Esophagus squamous epithelium (tissue), 5 donors: Measurements from ENCODE around the gene DGKQ. TPM values are rescaled to one million over a fixed set of nuclear protein-coding genes. Genes with fewer than 3 reads are reported as not detected.

Experiments used
- DNase-seq: peaks from one replicate; lab custom pipeline; 2025; lab: John Stamatoyannopoulos, UW
- H3K27ac ChIP-seq, 4 donors: fragments of 200-600 bp; sonication (generic); one replicate each; pipeline ENCODE4 v1.5.1; 2016 to 2019; ENCODE audit warnings: mild to moderate bottlenecking in 1 of 4
- H3K27me3 ChIP-seq, 4 donors: fragments of 200-600 bp; sonication (generic); 1 replicate in 3 of 4; 2 replicates in 1 of 4; pipeline versions ENCODE4 v1.5.1 to v1.6.0; 2017 to 2021; ENCODE audit warnings: antibody characterized with exemption in 1 of 4
- H3K36me3 ChIP-seq, 3 donors: fragments of 200-600 bp; sonication (generic); one replicate each; pipeline ENCODE4 v1.5.1; 2016 to 2019
- H3K4me1 ChIP-seq, 3 donors: fragments of 200-600 bp; sonication (generic); one replicate each; pipeline ENCODE4 v1.5.1; 2017 to 2019
- H3K4me3 ChIP-seq, 4 donors: fragments of 200-600 bp; sonication (generic); 1 replicate in 3 of 4; 2 replicates in 1 of 4; pipeline ENCODE4 v1.5.1; 2016 to 2019; ENCODE audit warnings: mild to moderate bottlenecking in 2 of 4, moderate library complexity in 1 of 4
- H3K9me3 ChIP-seq, 3 donors: fragments of 200-600 bp; sonication (generic); one replicate each; pipeline ENCODE4 v1.5.1; 2016 to 2019
- POLR2A ChIP-seq, 4 donors: fragments of 450-650 bp; IDR thresholded peaks; one replicate each; pipeline ENCODE4 v1.6.1; 2017; ENCODE audit warnings: antibody characterized with exemption in 4 of 4, mild to moderate bottlenecking in 4 of 4, moderate library complexity in 3 of 4
- WGBS, 2 donors: methylation state at CpG; one replicate each; pipeline ENCODE4 v1.1.5; 2018; 5-methylcytosine and 5-hydroxymethylcytosine counted together
- intact Hi-C: fragments of 100-400 bp; cut with DNase I; formaldehyde crosslinking; loops from one replicate; pipeline ENCODE4 v1.15.0; 2022
- total RNA-seq, 4 donors: library from RNA; depleted of rRNA; stranded (reverse); fragments of >200 nt; gene quantifications; one replicate each; pipeline ENCODE4 v1.1.0, GENCODE V29; 2016
- TF ChIP-seq, protein P1 (sequence below), 6 experiments: fragments of 450-650 bp in 4 of 6; fragments of 200-600 bp in 2 of 6; sonication (generic) in 2 of 6; IDR thresholded peaks; one replicate each; pipeline ENCODE4 v1.5.1; 2016 to 2019; ENCODE audit warnings: antibody characterized with exemption in 6 of 6, mild to moderate bottlenecking in 4 of 6, moderate library complexity in 4 of 6
- donor health status: DM: yes; HTN: yes; CAD: no.

DGKQ gene
- total RNA-seq, 4 donors from 2014 or later: 9.5 to 12.0 (median 10.7) TPM

- Histone ChIP-seq H3K4me3 (no peak overlapping the region), H3K36me3 (peaks cover 0 to 82% (median 7%) of the 10 kb centered on the region in 3 donors), H3K27me3 (no peaks in the 10 kb centered on the region), H3K9me3 (no peaks in the 10 kb centered on the region), H3K27ac (no peak overlapping the region), H3K4me1 (no peaks in the 10 kb centered on the region)
- intact Hi-C loops: no loop called here
- no peak for TF ChIP-seq POLR2A (IDR thresholded peaks at IDR 0.05)
- TF ChIP-seq, protein P1, sequence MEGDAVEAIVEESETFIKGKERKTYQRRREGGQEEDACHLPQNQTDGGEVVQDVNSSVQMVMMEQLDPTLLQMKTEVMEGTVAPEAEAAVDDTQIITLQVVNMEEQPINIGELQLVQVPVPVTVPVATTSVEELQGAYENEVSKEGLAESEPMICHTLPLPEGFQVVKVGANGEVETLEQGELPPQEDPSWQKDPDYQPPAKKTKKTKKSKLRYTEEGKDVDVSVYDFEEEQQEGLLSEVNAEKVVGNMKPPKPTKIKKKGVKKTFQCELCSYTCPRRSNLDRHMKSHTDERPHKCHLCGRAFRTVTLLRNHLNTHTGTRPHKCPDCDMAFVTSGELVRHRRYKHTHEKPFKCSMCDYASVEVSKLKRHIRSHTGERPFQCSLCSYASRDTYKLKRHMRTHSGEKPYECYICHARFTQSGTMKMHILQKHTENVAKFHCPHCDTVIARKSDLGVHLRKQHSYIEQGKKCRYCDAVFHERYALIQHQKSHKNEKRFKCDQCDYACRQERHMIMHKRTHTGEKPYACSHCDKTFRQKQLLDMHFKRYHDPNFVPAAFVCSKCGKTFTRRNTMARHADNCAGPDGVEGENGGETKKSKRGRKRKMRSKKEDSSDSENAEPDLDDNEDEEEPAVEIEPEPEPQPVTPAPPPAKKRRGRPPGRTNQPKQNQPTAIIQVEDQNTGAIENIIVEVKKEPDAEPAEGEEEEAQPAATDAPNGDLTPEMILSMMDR (IDR thresholded peaks at IDR 0.05): no peak
- DNase-seq: no peak
- 94 to 100% methylated on average over 7 to 25 of the region's 33 CpGs for WGBS, 2 donors
Measured at GRCh38 chr4:955161-955921, 18.0 kb downstream of the DGKQ start.

DNA sequence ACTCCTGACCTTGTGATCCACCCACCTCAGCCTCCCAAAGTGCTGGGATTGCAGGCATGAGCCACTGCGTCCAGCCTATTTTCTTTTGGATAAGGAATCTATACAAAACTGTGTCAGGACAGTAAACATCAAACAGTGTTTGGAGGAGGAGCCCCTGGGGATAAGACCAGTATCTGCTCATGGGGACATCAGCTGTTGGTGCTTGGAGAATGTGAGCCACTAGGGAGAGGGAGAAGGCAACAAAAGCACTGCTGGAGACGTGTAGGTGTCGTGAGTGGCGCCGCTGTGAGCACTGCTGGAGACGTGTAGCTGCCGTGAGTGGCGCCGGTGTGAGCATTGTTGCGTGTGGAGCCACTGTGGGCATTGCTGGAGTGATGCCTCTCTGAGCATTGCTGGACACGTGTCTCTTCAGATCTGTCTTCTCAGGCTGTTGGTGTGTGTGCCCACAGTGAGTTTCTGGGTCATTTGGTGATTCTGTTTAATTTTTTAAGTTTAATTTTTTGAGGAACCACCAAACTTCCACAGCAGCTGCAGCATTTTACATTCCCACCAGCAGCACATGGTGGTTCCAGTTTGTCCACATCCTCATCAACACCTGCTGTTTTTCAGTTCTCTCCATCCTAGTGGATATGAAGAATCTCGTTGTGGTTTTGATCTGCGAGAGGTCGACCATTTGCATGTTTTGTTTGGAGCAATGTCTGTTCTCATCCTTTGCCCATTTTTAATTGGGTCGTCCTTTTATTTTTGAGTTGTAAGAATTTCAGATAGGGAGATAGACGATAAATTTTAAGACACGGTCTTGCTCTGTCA lies 19.0 kb downstream of the DGKQ start:
- Histone ChIP-seq H3K4me1 (no peaks in the 10 kb centered on the region), H3K4me3 (no peak overlapping the region), H3K36me3 (peaks cover 0 to 72% (median 7%) of the 10 kb centered on the region in 3 donors), H3K27ac (no peak overlapping the region), H3K27me3 (no peaks in the 10 kb centered on the region), H3K9me3 (no peaks in the 10 kb centered on the region)
- TF ChIP-seq, protein P1 (IDR thresholded peaks at IDR 0.05): no peak
- TF ChIP-seq POLR2A (IDR thresholded peaks at IDR 0.05): no peak
- 91 to 92% methylated on average over 16 to 17 of the region's 17 CpGs for WGBS, 2 donors
- intact Hi-C loops: no loop called here
- no peak for DNase-seq

GRCh38 chr4:953574-953915 lies 19.8 kb downstream of the DGKQ start:
- Histone ChIP-seq H3K27me3 (no peaks in the 10 kb centered on the region), H3K4me3 (no peak overlapping the region), H3K27ac (no peak overlapping the region), H3K36me3 (peaks cover 0 to 64% (median 7%) of the 10 kb centered on the region in 3 donors), H3K4me1 (no peaks in the 10 kb centered on the region), H3K9me3 (no peaks in the 10 kb centered on the region)
- intact Hi-C loops: no loop called here
- 96 to 97% methylated on average over 13 of the region's 13 CpGs for WGBS, 2 donors
- DNase-seq: no peak
- TF ChIP-seq, protein P1 (IDR thresholded peaks at IDR 0.05): no peak
- no peak for TF ChIP-seq POLR2A (IDR thresholded peaks at IDR 0.05)

DNA sequence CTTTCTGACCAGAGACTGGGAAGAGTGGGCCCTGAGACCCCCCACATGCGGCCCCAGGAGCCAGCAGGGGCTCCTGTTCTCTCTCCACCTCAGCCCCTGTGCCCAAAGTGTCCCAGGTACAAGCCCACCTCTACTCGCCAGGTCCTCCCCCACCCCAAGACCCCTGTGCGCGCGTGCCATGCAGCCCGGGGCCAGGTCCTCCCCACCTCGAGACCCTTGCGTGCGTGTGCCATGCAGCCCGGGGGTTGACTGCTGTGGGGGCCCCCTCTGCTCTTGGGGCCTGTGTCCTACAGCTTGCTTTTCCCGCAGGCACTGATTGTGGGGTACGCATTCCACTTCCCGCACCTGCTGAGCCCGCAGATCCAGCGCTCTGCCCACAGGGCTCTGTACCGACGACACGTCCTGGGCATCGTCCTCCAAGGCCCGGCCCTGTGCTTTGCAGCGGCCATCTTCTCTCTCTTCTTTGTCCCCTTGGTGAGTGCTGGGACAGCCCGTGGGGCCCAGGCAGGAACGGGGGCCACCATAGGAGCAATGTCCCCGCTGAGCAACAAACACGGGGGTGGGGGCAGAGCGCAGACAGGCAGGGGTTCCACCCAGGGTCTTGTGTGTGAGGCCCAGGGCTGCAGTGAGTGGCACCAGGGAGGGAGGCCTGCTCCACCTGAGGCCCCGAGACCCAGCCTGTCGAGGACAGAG lies 20.3 kb downstream of the DGKQ start:
- Histone ChIP-seq H3K4me3 (no peak overlapping the region), H3K27me3 (no peaks in the 10 kb centered on the region), H3K36me3 (peaks cover 0 to 58% (median 4%) of the 10 kb centered on the region in 3 donors), H3K4me1 (no peaks in the 10 kb centered on the region), H3K27ac (no peak overlapping the region), H3K9me3 (no peaks in the 10 kb centered on the region)
- intact Hi-C loops: no loop called here
- TF ChIP-seq, protein P1 (IDR thresholded peaks at IDR 0.05): no peak
- no peak for TF ChIP-seq POLR2A (IDR thresholded peaks at IDR 0.05)
- 93 to 100% methylated on average over 2 to 18 of the region's 28 CpGs for WGBS, 2 donors
- DNase-seq: no peak
